Spleen (tissue), 7 donors: Measurements from ENCODE around the gene KIF26B.

Source experiments
- CTCF ChIP-seq, 11 experiments: fragments of 200-600 bp in 7 of 11; fragments of 450-650 bp in 4 of 11; sonication (generic) in 4 of 11; IDR thresholded peaks in 8 of 11; conservative IDR thresholded peaks in 3 of 11; 1 replicate in 7 of 11; 2 replicates in 4 of 11; pipeline versions ENCODE4 v1.4.0 to v1.8.0; 2016 to 2021; ENCODE audit warnings: antibody characterized with exemption in 11 of 11, inconsistent platforms in 4 of 11, mild to moderate bottlenecking in 1 of 11
- POLR2A ChIP-seq, 3 donors: fragments of 450-650 bp; IDR thresholded peaks; one replicate each; pipeline ENCODE4 v1.5.1; 2017; ENCODE audit warnings: antibody characterized with exemption in 3 of 3, mild to moderate bottlenecking in 1 of 3
- POLR2AphosphoS5 ChIP-seq, 3 donors: sonication (generic); formaldehyde crosslinking; IDR thresholded peaks; one replicate each; pipeline ENCODE4 v1.5.1; 2017; ENCODE audit warnings: antibody characterized with exemption in 3 of 3
- donor health status: DM: no; HTN: no; CAD: no; lungs with moderate emphysema.
- donor health status: DM: no; HTN: no; CAD: no.
- donor health status: DM: no; HTN: no; CAD: no.

GRCh38 chr1:245448531-245448930 is 293.7 kb downstream of the KIF26B start:
- no peak for TF ChIP-seq CTCF (IDR thresholded peaks at IDR 0.05 in 8 of 11, conservative IDR thresholded peaks at IDR 0.05 in 3 of 11)
- no peak for TF ChIP-seq POLR2AphosphoS5 (IDR thresholded peaks at IDR 0.05)
- TF ChIP-seq POLR2A (IDR thresholded peaks at IDR 0.05), result no peak
